Measurements from ENCODE around the gene RCSD1. TPM values are rescaled to one million over a fixed set of nuclear protein-coding genes. Genes with fewer than 3 reads are reported as not detected.

The RCSD1 gene
- total RNA-seq, 1 donor = 64.1 TPM

DNA sequence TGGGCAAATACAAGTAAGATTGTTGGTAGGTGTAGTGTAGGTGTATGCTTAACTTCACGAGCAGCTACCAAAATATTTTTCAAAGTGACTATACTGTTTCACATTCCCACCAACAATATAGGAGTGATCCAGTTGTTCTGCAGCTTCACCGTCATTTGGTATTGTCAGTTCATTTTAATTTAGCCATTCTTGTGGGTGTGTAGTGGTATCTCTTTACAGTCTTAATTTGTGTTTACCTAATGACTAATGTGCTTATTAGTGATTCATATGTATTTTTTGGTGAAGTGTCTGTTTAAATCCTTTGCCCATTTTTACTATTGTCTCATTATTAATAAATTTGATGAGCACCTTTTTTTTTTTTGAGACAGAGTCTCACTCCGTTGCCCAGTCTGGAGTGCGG is 35.4 kb downstream of the RCSD1 start:
- Histone ChIP-seq H3K4me1 (ENCODE audit: insufficient read depth, low read length) (peaks cover 83% of the 10 kb centered on the region), H3K4me3 (ENCODE audit: low read length) (no peak overlapping the region), H3K27me3 (ENCODE audit: insufficient read depth, low read length) (no peaks in the 10 kb centered on the region), H3K9me3 (ENCODE audit: low read depth, low read length) (no peaks in the 10 kb centered on the region)

DNA sequence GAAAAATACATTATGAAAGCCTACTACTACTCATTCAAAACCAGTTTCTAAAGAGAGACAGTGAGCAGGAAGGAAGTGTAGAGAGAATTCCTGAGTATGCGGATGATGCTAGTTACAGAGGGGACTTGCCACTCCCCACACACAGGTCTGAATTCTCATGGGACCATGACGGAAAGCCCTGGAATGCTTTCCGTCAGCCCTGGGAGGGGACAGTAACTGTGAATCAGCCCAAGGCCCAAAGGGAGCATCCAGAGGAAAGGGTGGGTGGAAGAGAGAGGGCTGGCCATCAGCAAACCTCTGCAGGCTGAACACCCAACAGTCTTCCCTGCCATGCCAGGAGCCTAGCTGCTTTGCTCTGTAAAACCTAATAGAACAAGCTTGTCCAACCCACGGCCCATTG is 36.4 kb downstream of the RCSD1 start:
- Histone ChIP-seq H3K9me3 (ENCODE audit: low read depth, low read length) (no peaks in the 10 kb centered on the region), H3K27me3 (ENCODE audit: insufficient read depth, low read length) (no peaks in the 10 kb centered on the region), H3K4me1 (ENCODE audit: insufficient read depth, low read length) (peaks cover 85% of the 10 kb centered on the region), H3K4me3 (ENCODE audit: low read length) (no peak overlapping the region)

DNA sequence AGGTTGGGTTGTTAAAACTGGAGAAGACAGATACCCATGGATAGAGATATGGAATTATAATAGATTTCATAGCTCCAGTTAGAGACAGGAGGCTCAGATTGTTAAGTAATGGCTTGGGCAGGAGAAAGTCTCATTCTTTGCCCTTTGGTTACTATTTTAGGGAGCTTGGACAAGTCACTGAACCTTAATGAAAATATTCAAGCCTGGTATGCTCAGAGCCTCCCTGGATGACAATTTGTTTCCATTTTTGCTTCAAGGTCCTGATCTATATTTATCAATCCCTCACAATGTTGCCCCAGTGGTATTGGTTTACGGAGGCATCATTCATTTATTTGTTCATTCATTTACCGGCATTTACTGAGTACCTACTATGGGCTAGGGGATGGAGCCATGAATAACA is 37.5 kb downstream of the RCSD1 start:
- no peaks in the 10 kb centered on the region for H3K27me3 ChIP-seq (ENCODE audit: insufficient read depth, low read length)
- H3K4me1 ChIP-seq (ENCODE audit: insufficient read depth, low read length) = peaks cover 84% of the 10 kb centered on the region

DNA sequence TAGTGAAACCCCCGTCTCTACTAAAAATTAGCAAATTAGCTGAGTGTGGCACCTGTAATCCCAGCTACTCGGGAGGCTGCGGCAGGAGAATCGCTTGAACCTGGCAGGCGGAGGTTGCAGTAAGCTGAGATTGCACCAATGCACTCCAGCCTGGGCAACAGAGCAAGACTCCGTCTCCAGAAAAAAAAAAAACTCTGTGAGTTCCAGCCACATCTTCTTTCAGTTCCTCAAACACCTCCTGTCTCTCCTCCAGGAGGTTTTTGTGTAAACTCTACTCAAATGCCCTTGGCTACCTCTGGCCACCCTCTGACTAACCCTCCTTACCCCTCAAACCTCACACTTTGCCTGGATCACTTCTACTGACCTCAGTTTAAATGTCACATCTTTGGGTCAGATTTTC is 38.1 kb downstream of the RCSD1 start:
- H3K4me3 ChIP-seq (ENCODE audit: low read length) = no peak overlapping the region
- H3K27me3 ChIP-seq (ENCODE audit: insufficient read depth, low read length) = no peaks in the 10 kb centered on the region
- no peaks in the 10 kb centered on the region for H3K9me3 ChIP-seq (ENCODE audit: low read depth, low read length)
- peaks cover 79% of the 10 kb centered on the region for H3K4me1 ChIP-seq (ENCODE audit: insufficient read depth, low read length)

More for the DNA sequence above, 37.5 kb downstream of the RCSD1 start:
- Histone ChIP-seq H3K4me3 (ENCODE audit: low read length) (no peak overlapping the region), H3K9me3 (ENCODE audit: low read depth, low read length) (no peaks in the 10 kb centered on the region)

DNA sequence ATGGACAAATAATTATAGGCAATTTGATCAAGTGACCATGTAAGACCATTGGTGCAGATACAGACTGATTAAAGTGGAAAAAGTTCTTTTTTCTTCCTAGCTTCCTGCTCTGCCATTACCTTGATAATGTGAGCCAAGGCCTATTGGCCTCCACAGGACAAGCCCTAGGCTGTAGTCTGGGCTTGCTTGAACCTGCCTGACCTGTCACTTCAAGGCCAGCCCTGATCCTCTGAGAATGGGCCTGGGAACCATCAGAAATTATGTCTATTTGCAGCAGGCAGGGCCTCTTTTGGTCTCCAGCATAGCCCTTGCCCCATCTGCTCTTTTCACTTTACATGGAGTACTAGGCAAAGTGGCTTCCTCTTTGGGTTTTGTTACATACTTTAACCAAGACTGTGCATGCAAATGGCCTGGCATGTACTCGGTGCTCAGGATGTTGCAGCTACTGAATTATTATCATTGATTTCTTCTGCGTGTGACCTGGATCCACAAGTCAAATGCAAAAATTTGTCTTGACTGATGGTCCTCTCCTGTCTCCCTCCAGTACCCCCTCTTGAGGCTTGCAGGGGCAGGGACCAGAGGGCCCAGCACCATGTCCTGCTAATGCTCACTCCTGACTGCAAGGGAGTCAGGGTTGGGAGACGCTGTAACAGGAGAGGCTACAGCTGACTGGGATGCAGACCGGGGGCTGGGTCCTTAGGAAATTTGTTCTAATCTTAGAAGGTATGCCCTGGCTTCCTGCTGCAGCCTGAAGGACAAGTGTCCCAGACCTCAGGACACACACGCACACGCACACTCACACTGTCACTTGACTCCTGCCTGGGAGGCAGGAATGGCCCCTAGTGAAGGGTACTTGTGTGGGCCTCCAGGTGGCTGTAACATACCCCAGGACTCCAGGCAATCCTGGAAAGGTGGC is 39.4 kb downstream of the RCSD1 start:
- no peaks in the 10 kb centered on the region for H3K27me3 ChIP-seq (ENCODE audit: insufficient read depth, low read length)
- H3K9me3 ChIP-seq (ENCODE audit: low read depth, low read length) = no peaks in the 10 kb centered on the region
- peaks cover 85% of the 10 kb centered on the region for H3K4me1 ChIP-seq (ENCODE audit: insufficient read depth, low read length)
- H3K4me3 ChIP-seq (ENCODE audit: low read length) = no peak overlapping the region

DNA sequence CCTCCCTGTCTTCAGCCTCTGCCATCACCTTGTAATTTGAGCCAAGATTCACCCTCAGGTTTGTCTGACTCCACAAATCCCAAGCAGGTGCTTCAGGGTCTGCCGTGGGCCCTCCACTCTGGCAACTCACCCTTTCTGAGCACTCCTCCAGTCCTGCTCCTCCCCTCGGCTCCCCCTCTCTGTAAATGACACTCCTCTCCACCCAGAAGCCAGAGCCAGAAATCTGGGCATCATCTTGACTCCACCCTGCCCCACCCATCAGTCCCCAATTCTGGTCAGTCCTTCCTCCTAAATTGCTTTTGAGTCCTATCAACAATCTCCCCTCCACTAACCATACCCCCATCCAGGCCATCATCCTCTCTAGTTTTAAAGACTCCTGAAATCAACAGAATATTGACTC is 40.5 kb downstream of the RCSD1 start:
- Histone ChIP-seq H3K4me3 (ENCODE audit: low read length) (no peak overlapping the region), H3K9me3 (ENCODE audit: low read depth, low read length) (no peaks in the 10 kb centered on the region), H3K27me3 (ENCODE audit: insufficient read depth, low read length) (no peaks in the 10 kb centered on the region), H3K4me1 (ENCODE audit: insufficient read depth, low read length) (peaks cover 83% of the 10 kb centered on the region)

DNA sequence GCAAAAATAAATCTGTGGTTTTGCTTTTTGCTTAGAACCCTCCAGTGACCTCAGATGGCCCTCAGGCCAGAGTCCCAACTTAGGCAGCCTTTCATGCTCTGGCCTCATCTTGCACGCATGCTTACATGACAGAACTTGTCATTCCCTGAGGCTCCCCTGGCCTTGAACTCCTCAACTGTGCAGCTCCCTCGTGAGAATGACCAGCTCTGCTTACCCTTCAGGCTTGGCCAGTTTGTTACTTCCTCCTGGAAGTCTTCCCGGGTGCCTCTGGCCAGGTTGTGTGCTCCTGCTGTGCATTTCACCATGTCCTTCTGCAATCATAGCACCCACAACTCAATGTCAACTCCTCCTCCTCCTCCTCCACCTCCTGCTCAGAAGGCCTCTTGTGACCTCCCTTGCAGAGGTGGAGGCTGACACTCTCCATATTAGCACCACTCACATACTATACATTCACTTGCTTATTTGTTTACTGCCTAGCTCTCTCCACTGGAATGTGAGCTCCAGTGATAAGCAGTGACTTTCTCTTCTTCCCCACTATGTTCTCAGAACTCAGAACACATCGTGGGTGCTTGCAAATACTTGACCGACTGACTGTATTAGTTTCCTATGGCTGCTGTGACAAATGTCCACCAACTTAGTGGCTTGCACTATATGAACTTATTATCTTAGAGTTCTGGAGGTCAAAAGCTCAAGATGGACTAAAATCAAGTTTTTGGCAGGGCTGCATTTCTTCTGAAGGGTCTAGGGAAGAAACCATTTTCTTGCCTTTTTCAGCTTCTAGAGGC is 41.9 kb downstream of the RCSD1 start:
- Histone ChIP-seq H3K27me3 (ENCODE audit: insufficient read depth, low read length) (no peaks in the 10 kb centered on the region), H3K9me3 (ENCODE audit: low read depth, low read length) (no peaks in the 10 kb centered on the region), H3K4me3 (ENCODE audit: low read length) (no peak overlapping the region), H3K4me1 (ENCODE audit: insufficient read depth, low read length) (peaks cover 82% of the 10 kb centered on the region)

DNA sequence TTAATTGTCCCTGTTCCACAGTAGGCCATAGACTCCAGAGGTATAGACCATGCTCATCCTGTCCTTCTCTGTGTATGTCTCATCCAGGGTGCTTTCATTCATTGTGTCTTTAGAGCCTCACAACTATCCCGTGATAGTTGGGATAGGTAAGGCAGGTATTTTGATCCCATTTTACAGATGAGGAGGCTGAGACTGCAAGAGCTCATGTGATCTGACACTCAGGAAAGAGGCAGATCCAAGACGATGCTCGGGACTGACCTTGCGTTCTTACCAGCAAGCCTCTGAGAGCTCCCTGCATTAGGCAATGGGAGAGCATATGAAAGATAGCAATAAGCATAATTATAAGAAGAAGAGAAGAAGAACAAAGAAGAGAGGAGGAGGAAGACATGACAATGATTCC is 42.8 kb downstream of the RCSD1 start:
- no peaks in the 10 kb centered on the region for H3K9me3 ChIP-seq (ENCODE audit: low read depth, low read length)
- H3K27me3 ChIP-seq (ENCODE audit: insufficient read depth, low read length) = no peaks in the 10 kb centered on the region
- H3K4me3 ChIP-seq (ENCODE audit: low read length) = no peak overlapping the region
- peaks cover 82% of the 10 kb centered on the region for H3K4me1 ChIP-seq (ENCODE audit: insufficient read depth, low read length)

DNA sequence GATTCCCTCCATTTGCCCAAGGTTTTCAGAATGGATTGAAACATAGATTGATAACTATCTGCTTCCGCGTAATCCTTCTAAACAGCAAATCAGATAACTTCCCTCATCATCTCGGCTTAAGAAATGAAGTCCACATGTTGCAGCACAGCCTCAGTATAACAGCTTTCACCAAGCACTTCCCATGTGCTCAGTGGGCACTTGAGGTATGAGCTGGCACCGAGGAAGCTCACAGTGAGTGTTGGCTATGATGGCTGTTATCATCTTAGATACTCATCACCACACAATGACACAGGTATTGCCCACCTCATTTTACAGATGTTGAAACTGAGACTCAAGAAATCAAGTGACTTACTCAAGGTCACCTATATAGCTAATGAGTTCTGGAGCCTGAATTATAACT is 43.2 kb downstream of the RCSD1 start:
- H3K4me1 ChIP-seq (ENCODE audit: insufficient read depth, low read length) = peaks cover 80% of the 10 kb centered on the region
- H3K4me3 ChIP-seq (ENCODE audit: low read length) = no peak overlapping the region
- H3K9me3 ChIP-seq (ENCODE audit: low read depth, low read length) = no peaks in the 10 kb centered on the region
- no peaks in the 10 kb centered on the region for H3K27me3 ChIP-seq (ENCODE audit: insufficient read depth, low read length)

DNA sequence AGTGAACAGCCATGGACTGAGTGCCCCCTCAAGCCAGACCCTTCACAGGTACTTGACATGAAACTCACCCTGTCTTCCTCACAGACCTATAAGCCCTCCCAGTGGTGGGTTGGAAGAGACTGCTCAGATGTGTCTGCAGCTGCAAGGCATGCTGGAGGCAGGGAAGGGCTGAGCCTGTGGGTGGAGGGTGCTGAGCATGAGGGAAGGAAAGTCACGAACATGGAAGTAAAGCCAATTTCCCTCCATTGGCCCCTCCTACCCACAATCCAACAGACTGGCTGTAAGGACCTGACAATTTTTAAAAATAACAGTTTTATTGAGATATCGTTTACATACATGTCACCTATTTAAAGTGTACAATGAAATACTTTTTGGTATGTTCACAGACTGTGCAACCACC is 44.1 kb downstream of the RCSD1 start:
- H3K27me3 ChIP-seq (ENCODE audit: insufficient read depth, low read length) = no peaks in the 10 kb centered on the region
- no peaks in the 10 kb centered on the region for H3K9me3 ChIP-seq (ENCODE audit: low read depth, low read length)
- no peak overlapping the region for H3K4me3 ChIP-seq (ENCODE audit: low read length)
- peaks cover 80% of the 10 kb centered on the region for H3K4me1 ChIP-seq (ENCODE audit: insufficient read depth, low read length)

DNA sequence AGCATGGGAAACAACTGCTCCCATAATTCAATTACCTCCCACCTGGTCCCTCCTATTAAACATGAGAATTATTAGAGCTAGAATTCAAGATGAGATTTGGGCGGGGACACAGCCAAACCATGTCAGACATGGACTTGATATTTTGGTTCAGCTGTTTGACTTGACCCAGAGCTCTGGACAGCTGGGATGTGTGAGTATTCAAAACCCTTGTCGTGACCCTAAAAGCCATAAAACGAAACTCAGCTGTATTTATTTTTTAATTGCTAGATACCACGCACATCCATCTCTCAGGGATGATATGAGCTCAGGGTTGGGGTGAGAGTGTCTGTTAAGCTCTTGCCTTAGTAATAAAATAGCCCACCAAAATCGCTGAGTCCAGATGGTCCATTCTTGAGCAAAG is 45.4 kb downstream of the RCSD1 start:
- peaks cover 78% of the 10 kb centered on the region for H3K4me1 ChIP-seq (ENCODE audit: insufficient read depth, low read length)
- no peak overlapping the region for H3K4me3 ChIP-seq (ENCODE audit: low read length)
- no peaks in the 10 kb centered on the region for H3K9me3 ChIP-seq (ENCODE audit: low read depth, low read length)
- H3K27me3 ChIP-seq (ENCODE audit: insufficient read depth, low read length) = no peaks in the 10 kb centered on the region

DNA sequence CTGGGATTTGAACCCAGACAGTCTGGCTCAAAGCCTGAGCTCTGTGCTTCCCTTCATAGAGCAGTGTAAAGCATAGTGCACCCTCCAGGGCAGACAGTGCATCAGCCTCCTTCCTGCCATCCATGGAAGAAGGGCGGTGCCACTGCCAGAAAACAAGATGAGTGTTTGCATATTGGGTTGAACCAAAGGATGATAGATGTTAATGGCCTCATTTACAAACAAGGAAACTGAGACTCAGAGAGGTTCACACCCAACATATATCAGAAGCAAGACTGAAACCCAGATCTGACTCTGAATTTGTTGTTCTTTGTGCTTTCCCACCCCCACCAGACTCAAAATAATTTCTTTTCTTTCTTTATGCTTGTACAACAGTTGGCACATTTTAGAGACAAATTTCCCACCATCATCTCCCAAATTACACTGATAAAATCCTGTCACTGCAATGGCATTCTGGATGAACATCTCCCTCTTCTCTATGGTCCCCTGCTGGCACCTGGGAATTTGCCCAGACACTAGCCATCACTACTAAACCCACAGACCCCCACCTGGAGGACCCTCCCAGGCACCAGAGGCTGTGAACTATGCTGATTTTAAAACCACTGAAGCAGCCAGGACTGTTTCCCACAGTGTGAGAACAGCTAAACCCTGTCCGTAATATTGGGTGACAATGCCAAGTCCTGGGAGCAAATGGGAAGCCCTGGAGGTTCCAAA is 46.3 kb downstream of the RCSD1 start:
- Histone ChIP-seq H3K4me3 (ENCODE audit: low read length) (no peak overlapping the region), H3K9me3 (ENCODE audit: low read depth, low read length) (no peaks in the 10 kb centered on the region), H3K27me3 (ENCODE audit: insufficient read depth, low read length) (no peaks in the 10 kb centered on the region), H3K4me1 (ENCODE audit: insufficient read depth, low read length) (peaks cover 74% of the 10 kb centered on the region)

DNA sequence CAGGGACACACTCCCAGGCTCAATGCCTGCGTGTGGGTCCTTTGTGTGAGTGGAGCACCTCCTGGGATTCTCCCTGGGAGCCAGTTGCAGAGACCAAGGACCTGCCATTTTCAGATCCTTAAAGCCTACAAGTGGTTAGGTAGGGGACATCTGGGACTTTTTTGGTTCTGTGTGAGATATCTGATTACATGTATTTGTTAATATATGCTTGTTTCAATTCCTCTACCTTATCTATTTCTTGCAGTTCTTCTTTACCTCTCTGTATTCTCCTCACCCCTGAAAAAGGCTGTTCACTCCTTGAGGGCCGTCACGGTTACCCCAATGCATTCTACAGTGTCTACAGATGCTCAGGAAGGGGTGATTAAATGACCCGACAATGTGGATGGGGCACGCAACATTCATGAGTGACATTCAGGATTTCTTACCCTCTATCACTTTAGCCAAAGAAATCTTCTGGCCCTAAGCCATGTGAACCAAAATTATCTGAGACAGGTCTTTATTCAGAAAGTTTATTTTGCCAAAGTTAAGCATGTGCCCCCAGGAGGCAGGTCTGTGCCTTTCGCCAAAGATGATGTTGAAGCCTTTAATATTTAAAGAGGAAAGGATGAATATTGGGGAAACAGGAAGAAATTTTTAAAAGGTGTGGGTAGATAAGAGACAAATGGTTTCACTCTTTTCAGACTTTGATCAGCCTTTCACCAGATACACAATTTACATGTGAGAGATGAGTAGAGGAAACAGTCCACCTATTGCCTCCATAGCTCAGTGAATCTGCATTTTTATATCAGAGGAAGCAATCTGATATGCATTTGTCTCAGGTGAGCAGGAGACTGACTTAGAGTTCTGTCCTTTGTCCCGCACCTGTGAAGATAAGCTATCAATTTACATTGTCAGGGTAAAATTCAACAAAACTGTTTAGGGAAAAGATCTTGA is 47.1 kb downstream of the RCSD1 start:
- no peak overlapping the region for H3K4me3 ChIP-seq (ENCODE audit: low read length)
- no peaks in the 10 kb centered on the region for H3K9me3 ChIP-seq (ENCODE audit: low read depth, low read length)
- H3K4me1 ChIP-seq (ENCODE audit: insufficient read depth, low read length) = peaks cover 66% of the 10 kb centered on the region
- no peaks in the 10 kb centered on the region for H3K27me3 ChIP-seq (ENCODE audit: insufficient read depth, low read length)

DNA sequence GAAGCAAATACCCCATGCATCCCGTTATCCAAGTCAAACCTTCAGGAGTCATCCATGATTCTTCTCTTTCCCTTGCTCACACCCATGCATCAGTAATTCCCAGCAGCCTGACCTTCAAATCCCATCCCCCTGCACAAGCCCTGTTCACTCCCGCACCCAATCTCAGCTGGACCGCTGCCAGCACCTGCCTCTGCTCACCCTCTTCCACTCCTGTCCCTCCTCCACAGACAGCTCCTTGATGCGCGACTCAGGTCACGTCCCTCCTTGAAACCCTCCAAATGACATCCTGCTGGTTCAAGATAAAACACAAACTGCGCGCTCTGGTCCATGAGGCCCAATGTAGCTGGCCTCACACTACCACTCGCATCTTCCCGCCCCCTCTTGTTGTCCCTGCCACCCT is 48.4 kb downstream of the RCSD1 start:
- peaks cover 60% of the 10 kb centered on the region for H3K4me1 ChIP-seq (ENCODE audit: insufficient read depth, low read length)
- no peaks in the 10 kb centered on the region for H3K27me3 ChIP-seq (ENCODE audit: insufficient read depth, low read length)
- H3K4me3 ChIP-seq (ENCODE audit: low read length) = no peak overlapping the region
- H3K9me3 ChIP-seq (ENCODE audit: low read depth, low read length) = no peaks in the 10 kb centered on the region
